Stimulated activated naive CD8-positive, alpha-beta T cell treated with anti-CD3 and anti-CD28 coated beads, Interleukin-15, amount 100 ng/mL, for 72 hours (primary cell): Measurements from ENCODE around the gene PTPRC.

Experiments
- ATAC-seq: fragments of 150-1000 bp; cut with Tn5 transposase; 2 replicates; pipeline ENCODE4 v1.10.0; 2021; ENCODE audit warnings: mild to moderate bottlenecking, moderate library complexity
- DNase-seq, 2 donors: peaks; one replicate each; pipeline ENCODE4 v3.0.0; 2021 to 2022
- H3K27ac Mint-ChIP-seq, 2 donors: one replicate each; pipeline ENCODE4 v1.8.0; 2022; ENCODE audit warnings: mild to moderate bottlenecking in 2 of 2, mixed read lengths in 2 of 2, moderate library complexity in 2 of 2
- H3K27me3 Mint-ChIP-seq: one replicate; pipeline ENCODE4 v1.8.0; 2022; ENCODE audit warnings: mixed read lengths
- H3K4me1 Mint-ChIP-seq: one replicate; pipeline ENCODE4 v1.8.0; 2022; ENCODE audit warnings: mild to moderate bottlenecking, mixed read lengths
- H3K4me3 Mint-ChIP-seq, 2 donors: one replicate each; pipeline ENCODE4 v1.8.0; 2022; ENCODE audit warnings: mild to moderate bottlenecking in 2 of 2, mixed read lengths in 2 of 2, moderate library complexity in 1 of 2
- H3K9me3 Mint-ChIP-seq, 2 donors: one replicate each; pipeline ENCODE4 v1.8.0; 2022; ENCODE audit warnings: mixed read lengths in 2 of 2

The PTPRC gene

DNA sequence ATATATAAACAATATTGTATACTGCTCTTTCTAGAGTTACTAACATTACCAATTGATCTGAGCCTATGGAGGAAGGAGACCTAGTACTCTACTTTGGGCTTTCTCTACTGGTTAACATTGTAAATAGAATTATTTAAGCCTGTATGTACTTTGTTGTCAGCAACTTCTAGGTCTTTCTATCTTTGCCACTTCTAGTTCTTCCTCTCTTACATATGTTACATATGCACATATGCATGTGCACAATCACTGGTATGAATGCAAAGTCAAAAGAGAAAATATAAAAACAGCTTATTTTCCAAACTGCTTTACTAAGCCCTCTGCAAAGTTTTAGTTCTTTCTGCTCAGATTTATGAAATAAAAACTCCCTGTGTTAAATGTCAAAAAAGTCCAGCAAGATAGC is 84.3 kb downstream of the PTPRC start:
- Mint-ChIP-seq H3K27ac (no peak overlapping the region), H3K4me1 (peaks cover 50% of the 10 kb centered on the region), H3K4me3 (no peak overlapping the region)

DNA sequence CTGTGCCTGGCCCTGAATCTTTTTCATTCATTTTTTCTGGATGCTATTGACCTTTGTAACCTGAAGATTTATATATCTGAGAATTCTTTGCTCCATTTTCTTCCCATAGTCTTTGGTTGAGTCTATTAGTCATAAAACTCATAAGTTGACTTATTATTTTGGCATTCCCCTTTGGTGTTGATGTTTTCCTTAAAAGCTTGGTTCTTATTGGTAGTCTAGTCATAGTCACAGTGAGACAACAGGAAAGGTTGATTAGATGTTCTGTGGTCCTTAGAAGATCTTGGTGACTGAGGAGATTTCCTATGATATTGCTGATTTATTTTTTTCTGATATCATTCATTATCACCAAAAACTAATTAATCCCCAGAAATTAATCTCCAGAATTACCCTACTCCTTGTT is 86.2 kb downstream of the PTPRC start:
- H3K4me3 Mint-ChIP-seq, result peak overlapping the region in 1 of 2 donors; percentile 2
- H3K27ac Mint-ChIP-seq, result peak overlapping the region in 1 of 2 donors; percentile 3
- DNase-seq (no peak), ATAC-seq (no peak)
- peaks cover 65% of the 10 kb centered on the region for H3K4me1 Mint-ChIP-seq
- peaks cover 0 to 3% of the 10 kb centered on the region in 2 donors for H3K9me3 Mint-ChIP-seq
- no peaks in the 10 kb centered on the region for H3K27me3 Mint-ChIP-seq

More for the DNA sequence above, 84.3 kb downstream of the PTPRC start:
- ATAC-seq (no peak), DNase-seq (no peak)
- Mint-ChIP-seq H3K9me3 (peaks cover 0 to 3% of the 10 kb centered on the region in 2 donors), H3K27me3 (no peaks in the 10 kb centered on the region)

DNA sequence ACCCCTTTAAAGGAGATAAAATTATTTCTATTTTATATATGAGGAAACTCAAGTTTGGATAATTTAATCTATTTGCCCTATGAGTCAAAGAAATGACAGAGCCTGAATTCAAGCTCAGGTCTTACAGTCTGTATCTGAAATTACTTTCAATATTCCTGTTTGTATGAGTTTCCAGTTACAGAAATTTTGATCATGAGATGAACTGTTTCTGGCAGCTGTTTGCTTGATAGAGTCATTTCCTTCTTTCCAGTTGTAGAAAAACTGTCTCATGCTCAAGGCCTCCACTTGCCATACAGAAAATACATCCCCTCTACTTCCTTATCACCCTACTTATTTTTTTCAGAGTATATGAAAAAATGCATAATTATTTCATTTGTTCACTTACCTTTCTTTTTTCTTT is 87.6 kb downstream of the PTPRC start:
- Mint-ChIP-seq H3K27ac (no peak overlapping the region), H3K4me1 (peaks cover 69% of the 10 kb centered on the region), H3K27me3 (no peaks in the 10 kb centered on the region), H3K9me3 (peaks cover 0 to 3% of the 10 kb centered on the region in 2 donors), H3K4me3 (no peak overlapping the region)
- DNase-seq (no peak), ATAC-seq (peak; percentile 12)

DNA sequence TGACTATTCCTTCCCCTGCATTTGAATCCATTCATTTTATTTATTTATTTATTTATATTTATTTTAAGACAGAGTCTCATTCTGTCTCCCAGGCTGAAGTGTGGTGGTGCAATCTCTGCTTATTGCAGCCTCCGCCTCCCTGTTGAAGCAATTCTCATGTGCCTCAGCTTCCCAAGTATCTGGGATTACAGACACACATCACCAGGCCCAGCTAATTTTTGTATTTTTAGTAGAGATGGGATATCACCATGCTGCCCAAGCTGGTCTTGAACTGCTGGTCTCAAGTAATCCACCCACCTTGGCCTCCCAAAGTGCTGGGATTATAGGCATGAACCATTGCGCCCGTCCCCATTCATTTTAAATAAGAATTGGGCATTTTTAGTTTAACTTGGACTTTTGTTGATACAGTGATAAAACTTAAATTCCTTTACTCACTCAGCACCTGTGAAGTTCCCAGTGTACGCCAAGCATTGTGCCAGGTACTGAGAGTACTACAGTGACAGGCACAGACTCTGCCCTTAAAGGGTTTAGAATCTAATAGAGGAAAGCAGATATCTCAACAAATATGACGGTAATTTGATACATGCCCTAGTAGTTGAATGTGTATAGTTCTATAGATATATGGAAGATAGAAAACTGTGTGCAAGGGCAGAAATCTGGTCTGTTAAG is 90.5 kb downstream of the PTPRC start:
- no peak for DNase-seq
- Mint-ChIP-seq H3K27ac (peak overlapping the region; percentile 18 to 21), H3K4me3 (no peak overlapping the region), H3K4me1 (peaks cover 72% of the 10 kb centered on the region), H3K27me3 (no peaks in the 10 kb centered on the region), H3K9me3 (peaks cover 0 to 3% of the 10 kb centered on the region in 2 donors)
- ATAC-seq, result no peak

DNA sequence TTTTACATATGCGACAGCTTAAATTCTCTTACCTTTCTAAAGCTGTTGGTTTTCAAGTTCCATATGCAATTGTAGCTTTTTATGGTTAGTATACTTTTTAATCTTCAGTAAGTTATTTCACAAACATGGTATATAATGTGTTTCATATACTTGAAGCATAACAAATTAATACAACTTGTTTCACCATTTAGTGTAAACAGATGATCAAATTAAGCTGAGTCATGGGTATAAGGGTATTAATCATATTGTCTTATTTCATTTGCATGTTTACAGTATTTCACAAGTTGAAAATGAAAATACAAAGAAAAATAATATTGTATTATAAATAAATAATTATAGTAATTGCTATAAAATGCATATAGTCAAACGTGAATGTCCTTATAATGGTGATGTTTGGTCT is 92.1 kb downstream of the PTPRC start:
- H3K27me3 Mint-ChIP-seq, result no peaks in the 10 kb centered on the region
- no peak for ATAC-seq
- H3K4me1 Mint-ChIP-seq, result peaks cover 67% of the 10 kb centered on the region
- DNase-seq, result no peak
- no peak overlapping the region for H3K27ac Mint-ChIP-seq
- no peak overlapping the region for H3K4me3 Mint-ChIP-seq
- peaks cover 4 to 6% of the 10 kb centered on the region in 2 donors for H3K9me3 Mint-ChIP-seq

DNA sequence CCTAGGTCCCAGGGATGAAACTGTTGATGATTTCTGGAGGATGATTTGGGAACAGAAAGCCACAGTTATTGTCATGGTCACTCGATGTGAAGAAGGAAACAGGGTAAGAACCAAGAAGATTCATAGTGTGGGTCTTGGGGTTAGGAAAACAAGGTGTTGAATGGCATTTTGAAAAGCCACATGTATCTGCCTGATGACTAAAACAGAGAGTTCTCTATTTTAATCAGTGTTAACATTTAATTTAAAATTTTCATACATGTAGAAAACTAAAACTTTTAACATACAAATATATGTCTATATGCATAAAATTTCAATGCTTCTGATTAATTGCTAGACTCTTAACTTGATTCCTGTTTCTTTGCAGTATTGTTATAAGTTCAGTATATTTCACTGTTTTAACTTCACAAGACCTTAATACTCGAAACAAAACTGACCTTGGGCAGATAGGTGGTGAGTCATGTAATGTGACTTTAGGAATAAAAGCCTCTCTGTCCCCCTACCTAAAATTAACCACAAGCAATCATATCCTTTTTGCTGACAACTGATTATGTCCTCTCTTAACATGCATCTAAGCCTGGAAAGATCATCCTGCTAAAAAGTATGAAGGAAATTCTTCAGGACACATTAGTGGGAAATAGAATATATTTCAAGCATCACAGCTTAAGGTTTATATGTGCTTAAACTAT is 95.6 kb downstream of the PTPRC start:
- ATAC-seq (peak; percentile 92), DNase-seq (peak; percentile 18 to 19)
- H3K27me3 Mint-ChIP-seq, result no peaks in the 10 kb centered on the region
- peaks cover 75% of the 10 kb centered on the region for H3K4me1 Mint-ChIP-seq
- H3K4me3 Mint-ChIP-seq, result peak overlapping the region; percentile 35 to 39
- H3K27ac Mint-ChIP-seq, result peak overlapping the region; percentile 39 to 91
- H3K9me3 Mint-ChIP-seq, result peaks cover 23% of the 10 kb centered on the region in 2 donors

DNA sequence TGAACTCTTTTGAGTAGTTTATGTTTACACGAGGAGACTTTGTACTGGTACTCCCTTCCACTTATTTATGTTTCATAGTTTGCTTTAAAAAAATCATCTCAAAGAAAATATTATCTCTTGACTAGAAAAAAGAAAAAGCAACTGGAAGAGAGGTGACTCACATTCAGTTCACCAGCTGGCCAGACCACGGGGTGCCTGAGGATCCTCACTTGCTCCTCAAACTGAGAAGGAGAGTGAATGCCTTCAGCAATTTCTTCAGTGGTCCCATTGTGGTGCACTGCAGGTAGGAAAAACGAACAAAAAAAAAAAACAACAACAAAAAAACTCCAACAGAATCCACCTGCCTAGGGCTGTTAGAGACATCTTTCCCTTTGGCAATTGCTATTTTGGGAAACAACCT is 102.9 kb downstream of the PTPRC start:
- H3K27me3 Mint-ChIP-seq, result no peaks in the 10 kb centered on the region
- ATAC-seq, result no peak
- no peak for DNase-seq
- peaks cover 13 to 16% of the 10 kb centered on the region in 2 donors for H3K9me3 Mint-ChIP-seq
- no peak overlapping the region for H3K4me3 Mint-ChIP-seq
- peaks cover 48% of the 10 kb centered on the region for H3K4me1 Mint-ChIP-seq
- no peak overlapping the region for H3K27ac Mint-ChIP-seq

DNA sequence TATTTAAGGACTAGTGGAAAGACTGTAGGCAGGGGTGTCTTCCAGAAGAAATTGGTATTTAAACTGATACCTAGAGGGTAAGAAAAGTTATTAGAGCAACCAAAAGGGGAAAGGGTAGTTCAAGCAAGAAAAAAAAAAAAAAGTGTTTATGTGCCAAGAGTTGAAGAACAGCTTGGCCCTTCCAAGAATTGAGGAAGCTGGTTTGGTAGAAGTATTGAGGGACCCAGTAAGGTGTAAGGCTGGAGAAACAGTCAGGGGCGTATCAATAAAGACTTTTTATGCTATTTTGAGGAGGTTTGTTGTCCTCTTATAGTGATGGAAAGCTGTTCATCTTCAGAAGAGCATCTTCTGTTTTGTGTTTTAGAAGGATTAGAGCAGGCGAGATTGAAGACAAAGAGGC is 108.3 kb downstream of the PTPRC start:
- H3K4me1 Mint-ChIP-seq, result peaks cover 14% of the 10 kb centered on the region

DNA sequence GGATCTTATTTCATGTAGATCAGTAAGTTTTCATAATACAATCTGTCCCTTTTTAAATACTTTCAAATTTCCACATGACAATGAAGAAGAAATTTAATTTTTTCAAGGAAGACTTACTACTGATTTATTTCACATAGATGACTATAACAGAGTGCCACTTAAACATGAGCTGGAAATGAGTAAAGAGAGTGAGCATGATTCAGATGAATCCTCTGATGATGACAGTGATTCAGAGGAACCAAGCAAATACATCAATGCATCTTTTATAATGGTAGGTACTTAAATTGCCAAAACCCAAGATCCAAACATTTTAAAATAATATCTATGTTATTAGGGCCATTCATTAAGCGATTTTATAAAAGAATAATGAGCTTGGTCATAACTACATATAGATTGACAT is 110.4 kb downstream of the PTPRC start:
- peaks cover 6% of the 10 kb centered on the region for H3K4me1 Mint-ChIP-seq
- no peaks in the 10 kb centered on the region for H3K27me3 Mint-ChIP-seq
- no peak overlapping the region for H3K4me3 Mint-ChIP-seq
- ATAC-seq, result peak; percentile 71
- H3K9me3 Mint-ChIP-seq, result no peaks in the 10 kb centered on the region
- H3K27ac Mint-ChIP-seq, result no peak overlapping the region
- no peak for DNase-seq

More for the DNA sequence above, 108.3 kb downstream of the PTPRC start:
- DNase-seq (no peak), ATAC-seq (no peak)
- Mint-ChIP-seq H3K27me3 (no peaks in the 10 kb centered on the region), H3K4me3 (no peak overlapping the region), H3K9me3 (no peaks in the 10 kb centered on the region), H3K27ac (no peak overlapping the region)

DNA sequence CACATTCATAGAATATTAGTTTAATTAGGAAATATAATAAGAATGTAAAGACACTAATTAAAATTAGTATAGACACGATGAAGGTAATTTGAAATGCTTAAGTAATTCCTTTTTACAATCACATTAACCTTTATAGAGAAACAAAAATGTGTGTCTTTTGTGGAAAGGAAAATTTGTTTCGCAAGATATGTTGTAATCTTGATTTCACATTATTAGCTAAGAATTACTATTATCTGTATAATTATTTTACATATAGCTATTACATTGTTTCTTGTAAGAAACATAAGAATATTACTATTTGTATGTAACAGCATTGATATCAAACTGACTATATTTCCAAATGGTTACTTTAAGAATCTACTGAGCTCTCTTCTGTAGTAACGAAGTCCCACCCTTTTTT is 111.2 kb downstream of the PTPRC start:
- no peak overlapping the region for H3K27ac Mint-ChIP-seq
- H3K4me1 Mint-ChIP-seq, result peaks cover 6% of the 10 kb centered on the region
- no peak for DNase-seq
- no peaks in the 10 kb centered on the region for H3K27me3 Mint-ChIP-seq
- no peak for ATAC-seq
- no peaks in the 10 kb centered on the region for H3K9me3 Mint-ChIP-seq
- no peak overlapping the region for H3K4me3 Mint-ChIP-seq

DNA sequence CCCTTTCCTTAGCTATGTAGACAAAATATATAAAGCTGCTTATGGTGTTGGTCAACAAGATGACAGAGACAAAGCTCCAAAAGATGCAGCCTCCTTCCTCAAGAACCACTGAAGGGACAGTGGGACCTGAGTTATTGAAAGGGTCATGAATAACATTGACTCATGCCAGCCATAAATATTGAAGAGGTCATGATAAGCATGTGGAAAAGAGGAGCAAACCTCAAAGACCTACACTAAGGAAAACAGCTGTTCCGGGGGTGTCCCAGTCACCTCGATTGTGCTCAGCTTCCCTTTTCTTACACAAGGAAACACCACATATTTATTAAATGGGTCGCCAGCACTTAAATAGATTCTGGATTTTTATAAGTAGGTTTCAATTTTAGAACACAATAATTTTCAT is 112.9 kb downstream of the PTPRC start:
- DNase-seq (no peak), ATAC-seq (no peak)
- Mint-ChIP-seq H3K9me3 (no peaks in the 10 kb centered on the region), H3K4me1 (peaks cover 6% of the 10 kb centered on the region), H3K27me3 (no peaks in the 10 kb centered on the region), H3K4me3 (no peak overlapping the region), H3K27ac (peak overlapping the region in 1 of 2 donors; percentile 64)

DNA sequence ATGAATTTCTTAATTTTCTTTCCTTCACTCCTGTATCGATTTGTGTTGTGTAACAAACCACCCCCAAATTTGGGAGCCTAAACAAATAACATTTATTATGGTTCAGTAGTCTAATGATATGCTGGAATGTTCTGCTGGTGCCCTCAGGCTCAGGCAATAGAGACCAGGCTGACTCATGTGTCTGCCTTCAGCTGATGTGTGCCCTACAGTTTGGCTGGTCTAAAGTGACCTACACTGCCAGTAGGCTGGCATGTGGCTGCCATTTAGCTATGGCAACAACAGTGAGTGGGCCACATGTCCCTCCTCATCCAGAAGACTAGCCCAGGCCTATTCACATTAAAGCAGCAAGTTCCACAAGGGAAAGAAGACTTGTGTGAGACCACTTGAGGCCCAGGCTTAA is 115.8 kb downstream of the PTPRC start:
- Mint-ChIP-seq H3K4me1 (peaks cover 6% of the 10 kb centered on the region), H3K9me3 (no peaks in the 10 kb centered on the region), H3K27me3 (no peaks in the 10 kb centered on the region), H3K27ac (peak overlapping the region in 1 of 2 donors; percentile 72), H3K4me3 (no peak overlapping the region)
- no peak for ATAC-seq
- DNase-seq, result no peak

DNA sequence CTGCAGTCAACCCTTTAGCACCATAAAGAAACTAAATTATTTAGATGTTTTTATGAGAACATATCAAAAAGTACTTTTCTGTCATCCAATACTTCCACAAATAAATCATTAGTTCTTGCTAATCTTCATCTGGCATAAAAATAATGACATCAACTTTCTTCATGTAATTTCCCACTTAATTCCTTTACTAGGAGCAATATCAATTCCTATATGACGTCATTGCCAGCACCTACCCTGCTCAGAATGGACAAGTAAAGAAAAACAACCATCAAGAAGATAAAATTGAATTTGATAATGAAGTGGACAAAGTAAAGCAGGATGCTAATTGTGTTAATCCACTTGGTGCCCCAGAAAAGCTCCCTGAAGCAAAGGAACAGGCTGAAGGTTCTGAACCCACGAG is 116.9 kb downstream of the PTPRC start:
- no peaks in the 10 kb centered on the region for H3K9me3 Mint-ChIP-seq
- H3K4me1 Mint-ChIP-seq, result peaks cover 14% of the 10 kb centered on the region
- H3K27ac Mint-ChIP-seq, result peak overlapping the region in 1 of 2 donors; percentile 67
- DNase-seq, result no peak
- H3K4me3 Mint-ChIP-seq, result no peak overlapping the region
- no peak for ATAC-seq
- no peaks in the 10 kb centered on the region for H3K27me3 Mint-ChIP-seq

DNA sequence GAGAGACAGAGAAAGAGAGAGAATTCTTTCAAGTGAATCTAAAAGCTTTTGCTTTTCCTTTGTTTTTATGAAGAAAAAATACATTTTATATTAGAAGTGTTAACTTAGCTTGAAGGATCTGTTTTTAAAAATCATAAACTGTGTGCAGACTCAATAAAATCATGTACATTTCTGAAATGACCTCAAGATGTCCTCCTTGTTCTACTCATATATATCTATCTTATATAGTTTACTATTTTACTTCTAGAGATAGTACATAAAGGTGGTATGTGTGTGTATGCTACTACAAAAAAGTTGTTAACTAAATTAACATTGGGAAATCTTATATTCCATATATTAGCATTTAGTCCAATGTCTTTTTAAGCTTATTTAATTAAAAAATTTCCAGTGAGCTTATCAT is 117.6 kb downstream of the PTPRC start:
- DNase-seq (no peak), ATAC-seq (no peak)
- Mint-ChIP-seq H3K4me3 (no peak overlapping the region), H3K27me3 (no peaks in the 10 kb centered on the region), H3K9me3 (no peaks in the 10 kb centered on the region), H3K27ac (peak overlapping the region in 1 of 2 donors; percentile 72), H3K4me1 (peaks cover 17% of the 10 kb centered on the region)

DNA sequence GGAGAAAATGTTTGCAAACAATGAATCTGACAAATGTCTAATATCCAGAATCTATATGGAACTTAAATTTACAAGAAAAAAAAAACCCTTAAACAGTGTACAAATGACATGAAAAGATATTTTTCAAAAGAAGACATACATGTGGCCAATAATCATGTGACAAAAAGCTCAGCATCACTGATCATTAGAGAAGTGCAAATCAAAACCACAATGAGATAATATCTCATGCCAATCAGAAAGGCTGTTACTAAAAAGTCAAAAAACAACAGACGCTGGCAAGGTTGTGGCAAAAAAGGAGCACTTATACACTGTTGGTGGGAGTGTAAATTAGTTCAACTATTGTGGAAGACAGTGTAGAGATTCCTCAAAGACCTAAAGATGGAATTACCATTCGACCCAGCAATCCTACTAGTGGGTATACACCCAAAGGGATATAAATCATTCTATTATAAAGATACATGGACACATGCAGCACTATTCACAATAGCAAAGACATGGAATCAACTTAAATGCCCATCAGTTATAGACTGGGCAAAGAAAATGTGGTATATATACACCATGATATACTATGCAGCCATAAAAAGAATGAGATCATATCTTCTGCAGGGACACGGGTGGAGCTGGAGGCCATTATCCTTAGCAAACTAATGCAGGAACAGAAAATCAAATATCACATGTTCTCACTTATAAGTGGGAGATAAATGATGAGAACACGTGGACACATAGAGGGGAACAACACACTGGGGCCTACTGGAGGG is 123.2 kb downstream of the PTPRC start:
- Mint-ChIP-seq H3K4me1 (peaks cover 57% of the 10 kb centered on the region), H3K9me3 (no peaks in the 10 kb centered on the region), H3K27ac (peak overlapping the region; percentile 1 to 33), H3K4me3 (no peak overlapping the region), H3K27me3 (no peaks in the 10 kb centered on the region)
- ATAC-seq (peak; percentile 55), DNase-seq (no peak)

DNA sequence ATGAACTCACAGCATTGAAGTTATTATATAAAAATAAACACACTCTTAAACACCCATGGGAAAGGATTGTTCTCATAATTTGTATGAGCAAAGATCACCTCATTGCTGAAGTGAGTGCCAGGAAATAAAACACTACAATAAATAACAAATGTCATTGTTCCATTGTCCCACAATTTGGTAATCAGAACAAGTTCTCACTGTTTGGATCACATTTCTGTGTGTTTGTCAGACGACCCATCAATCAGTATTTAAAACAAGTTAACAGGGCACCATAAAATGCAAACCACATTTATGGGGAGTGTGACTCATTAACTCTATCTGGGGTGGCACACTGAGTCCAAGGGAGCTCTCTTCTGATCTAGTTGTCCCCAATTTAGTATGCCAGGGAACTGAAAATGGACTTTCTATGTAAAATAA is 124.5 kb downstream of the PTPRC start:
- H3K27me3 Mint-ChIP-seq, result no peaks in the 10 kb centered on the region
- ATAC-seq, result peak; percentile 74

More for the DNA sequence above, 124.5 kb downstream of the PTPRC start:
- Mint-ChIP-seq H3K9me3 (no peaks in the 10 kb centered on the region), H3K4me1 (peaks cover 57% of the 10 kb centered on the region), H3K27ac (peak overlapping the region in 1 of 2 donors; percentile 82), H3K4me3 (no peak overlapping the region)
- DNase-seq, result no peak
